IPS-NIHi7 (cell line): ENCODE data around the gene CXCL17.
"Not testable (repeated sequence)": the region's sequence is repeated elsewhere in the genome, so short reads cannot be mapped to it uniquely, and the experiment has no call there.

ENCODE experiments used
- DNase-seq: peaks from one replicate; pipeline ENCODE4 v3.0.0; 2012; ENCODE audit warnings: mixed read lengths; ENCODE audit errors: extremely low spot score

The CXCL17 gene, protein sequence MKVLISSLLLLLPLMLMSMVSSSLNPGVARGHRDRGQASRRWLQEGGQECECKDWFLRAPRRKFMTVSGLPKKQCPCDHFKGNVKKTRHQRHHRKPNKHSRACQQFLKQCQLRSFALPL

GRCh38 chr19:42442833-42443232 lies at the start of gene CXCL17:
TSS of gene CXCL17 (minus strand) at chr19:42442946. CDS start at chr19:42442832, 114 bp downstream.
- DNase-seq, result no peak

DNA sequence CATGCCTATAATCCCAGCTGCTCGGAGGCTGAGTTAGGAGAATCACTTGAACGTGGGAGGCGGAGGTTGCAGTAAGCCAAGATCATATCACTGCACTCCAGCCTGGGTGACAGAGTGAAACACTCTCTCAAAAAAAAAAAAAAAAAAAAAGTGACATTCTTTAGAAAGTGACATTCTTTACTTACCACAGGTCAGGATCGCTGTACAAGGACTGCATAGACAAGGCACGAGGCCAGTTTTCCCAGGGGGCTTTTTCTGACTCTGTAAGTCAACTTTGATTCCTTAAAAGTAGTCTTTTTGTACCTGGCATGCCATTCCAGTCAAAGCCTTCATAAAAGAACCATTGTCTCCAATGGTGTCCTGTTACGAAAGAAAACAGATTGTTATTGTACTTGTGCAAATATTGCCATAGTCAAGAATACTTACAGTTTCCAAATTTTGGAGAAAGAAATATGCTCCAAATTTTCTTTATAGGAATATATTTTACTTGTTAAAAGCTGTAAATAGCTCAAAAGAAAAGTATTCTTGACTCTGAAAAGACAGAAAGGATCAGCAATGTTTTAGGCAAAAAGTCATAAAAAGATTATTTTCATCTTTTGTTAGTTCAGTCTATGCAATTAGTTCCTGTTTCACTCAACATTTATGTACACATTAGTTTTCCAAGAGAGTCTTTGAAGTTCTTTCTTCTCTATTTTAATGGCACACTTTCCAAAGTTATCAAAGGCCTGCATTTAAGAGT lies 46.2 kb upstream of the CXCL17 start:
- DNase-seq, result no peak

DNA sequence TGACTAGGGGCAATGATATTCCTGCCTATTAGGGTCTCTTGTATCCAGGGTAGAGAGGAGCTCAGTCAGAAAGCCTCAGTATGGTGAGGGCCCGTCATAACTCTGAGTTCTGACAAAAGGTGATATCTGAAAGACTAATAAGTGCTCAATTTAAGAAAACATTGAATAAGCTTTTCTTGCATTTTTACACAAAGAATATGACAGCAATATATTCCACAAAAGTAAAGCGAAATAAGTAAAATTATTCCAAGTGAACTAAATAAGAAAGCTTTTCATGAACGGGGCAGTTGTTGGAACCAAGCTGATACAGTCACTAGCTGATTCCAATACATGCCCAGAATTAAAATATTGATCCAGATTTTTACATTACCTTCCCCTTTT lies 45.0 kb upstream of the CXCL17 start:
- no peak for DNase-seq

GRCh38 chr19:42487032-42487797 lies 44.5 kb upstream of the CXCL17 start:
- no peak for DNase-seq

DNA sequence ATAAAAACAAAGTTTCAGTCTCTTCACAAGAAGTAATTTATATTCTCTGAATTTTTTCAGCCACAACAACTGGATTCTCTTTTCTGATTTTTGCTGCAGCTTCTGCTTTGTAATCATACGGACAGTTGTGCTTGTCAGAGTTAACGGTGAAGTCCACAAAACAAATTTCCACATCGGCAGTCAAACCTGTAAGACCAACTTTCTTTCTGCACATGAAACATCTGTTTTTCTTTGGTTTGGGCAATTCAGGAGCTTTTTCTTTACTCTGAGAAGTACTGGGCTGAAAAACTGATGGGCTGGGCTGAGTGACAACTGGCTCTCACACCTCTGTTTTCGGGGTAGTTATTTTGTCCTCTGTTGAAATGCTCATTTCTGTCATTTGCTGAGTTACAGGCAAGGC lies 42.3 kb upstream of the CXCL17 start:
- not testable (repeated sequence) for DNase-seq

DNA sequence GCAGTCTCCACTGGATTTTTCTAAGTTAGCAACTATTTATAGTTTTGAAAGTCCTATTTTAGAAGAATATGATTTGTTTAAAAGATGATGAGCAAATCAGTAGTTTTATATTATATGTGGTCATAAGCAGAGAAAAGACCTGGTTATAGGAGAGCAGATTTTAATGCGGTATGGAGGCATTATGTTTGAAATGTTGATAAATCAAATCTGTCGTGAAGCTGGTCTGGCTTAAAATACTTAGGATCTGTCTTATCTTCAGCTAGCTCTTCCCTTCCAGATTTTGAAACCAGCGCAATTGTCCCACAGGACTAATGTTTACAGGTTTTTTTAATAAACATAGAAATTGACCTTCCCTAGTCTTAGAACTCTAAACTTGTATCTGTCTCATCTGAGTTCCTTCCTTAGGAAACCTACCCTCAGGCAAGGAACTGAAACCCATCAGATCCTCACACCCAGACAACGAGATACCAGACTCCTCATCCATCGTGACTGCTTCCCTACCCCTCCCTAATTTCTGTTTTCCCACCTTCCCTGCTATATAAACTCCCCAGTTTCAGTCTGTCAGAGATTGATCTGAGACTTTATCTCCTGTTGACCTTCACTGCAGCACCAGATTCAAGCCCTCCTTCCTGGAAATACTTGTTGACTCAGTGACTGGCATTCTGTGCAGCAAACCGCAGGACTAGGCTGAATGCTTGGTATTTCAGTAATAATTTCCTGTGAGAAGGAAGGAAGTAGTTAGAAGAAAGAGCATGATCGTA lies 37.8 kb upstream of the CXCL17 start:
- DNase-seq, result no peak

- no peak for DNase-seq
Observed at GRCh38 chr19:42479736-42480135, 37.0 kb upstream of the CXCL17 start.

DNA sequence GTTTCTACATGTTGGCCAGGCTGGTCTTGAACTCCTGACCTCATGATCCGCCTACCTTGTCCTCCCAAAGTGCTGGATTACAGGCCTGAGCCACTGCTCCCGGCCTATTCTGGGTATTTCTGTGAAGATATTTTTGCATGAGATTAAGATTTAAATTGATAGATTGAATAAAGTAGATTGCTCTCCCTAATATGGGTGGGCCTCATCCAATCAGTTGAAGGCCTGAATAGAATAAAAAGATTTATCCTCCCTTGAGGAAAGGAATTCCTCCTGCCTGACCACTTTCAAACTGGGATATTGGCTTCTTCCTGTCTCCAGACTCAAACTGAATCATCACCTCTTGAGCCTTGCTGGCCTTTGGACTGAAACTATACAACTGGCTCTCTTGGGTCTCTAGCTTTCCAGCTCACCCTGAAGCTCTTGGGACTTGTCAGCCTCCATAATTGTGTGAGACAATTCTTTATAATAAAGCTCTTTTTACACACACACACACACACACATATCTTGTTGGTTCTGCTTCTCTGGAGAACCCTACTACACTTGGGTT lies 36.1 kb upstream of the CXCL17 start:
- no peak for DNase-seq

- no peak for DNase-seq
Observed at GRCh38 chr19:42477933-42478332, 35.2 kb upstream of the CXCL17 start.

DNA sequence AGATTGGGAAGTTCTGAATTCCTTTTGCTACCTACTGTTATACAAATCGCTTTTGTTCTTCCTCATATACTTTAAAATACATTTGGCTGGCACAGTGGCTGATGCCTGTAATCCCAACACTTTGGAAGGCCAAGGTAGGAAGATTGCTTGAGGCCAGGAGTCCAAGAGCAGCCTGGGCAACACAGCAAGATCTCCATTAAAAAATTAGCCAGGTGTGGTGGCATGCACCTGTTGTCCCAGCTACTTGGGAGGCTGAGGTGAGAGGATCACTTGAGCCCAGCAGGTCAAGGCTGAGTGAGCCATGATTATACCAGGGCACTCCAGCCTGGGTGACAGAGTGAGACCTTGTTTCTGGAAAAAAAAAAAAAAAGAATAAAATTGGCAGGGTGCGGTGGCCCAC lies 34.4 kb upstream of the CXCL17 start:
- DNase-seq, result no peak

DNA sequence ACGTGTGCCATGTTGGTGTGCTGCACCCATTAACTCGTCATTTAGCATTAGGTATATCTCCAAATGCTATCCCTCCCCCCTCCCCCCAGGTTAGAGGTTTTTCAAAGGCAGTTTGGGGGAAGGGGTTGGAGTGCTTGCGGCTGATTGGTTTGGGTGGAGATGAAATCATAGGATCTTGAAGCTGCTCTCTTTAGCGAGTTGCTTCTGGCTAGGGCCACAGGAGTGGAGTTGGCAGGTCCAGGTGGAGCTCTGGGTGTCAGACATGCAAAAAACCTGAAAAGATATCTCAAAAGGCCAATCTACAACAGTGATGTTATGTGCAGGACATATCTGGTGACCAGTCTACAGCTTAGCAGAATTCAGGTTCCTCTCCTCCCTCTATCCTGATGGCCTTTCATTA lies 32.6 kb upstream of the CXCL17 start:
- DNase-seq, result no peak

GRCh38 chr19:42474743-42475142 lies 32.0 kb upstream of the CXCL17 start:
- DNase-seq, result no peak

DNA sequence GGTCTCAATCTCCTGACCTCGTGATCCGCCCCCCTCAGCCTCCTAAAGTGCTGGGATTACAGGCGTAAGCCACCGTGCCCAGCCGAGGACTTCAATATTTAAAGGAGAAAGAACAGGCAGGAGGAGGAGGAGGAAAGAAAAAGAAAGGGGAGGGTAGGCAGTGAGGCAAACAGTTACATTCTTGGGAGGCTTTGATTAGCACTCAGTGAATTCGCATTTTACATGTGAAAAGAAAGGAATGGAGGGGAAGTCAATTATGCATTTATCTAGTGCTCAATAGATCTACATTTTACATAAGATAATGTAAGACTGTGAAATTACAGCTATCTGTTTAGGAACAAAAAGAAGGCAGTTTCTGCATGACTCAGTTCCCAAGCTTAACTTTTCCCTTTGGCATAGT lies 30.9 kb upstream of the CXCL17 start:
- DNase-seq, result no peak

DNA sequence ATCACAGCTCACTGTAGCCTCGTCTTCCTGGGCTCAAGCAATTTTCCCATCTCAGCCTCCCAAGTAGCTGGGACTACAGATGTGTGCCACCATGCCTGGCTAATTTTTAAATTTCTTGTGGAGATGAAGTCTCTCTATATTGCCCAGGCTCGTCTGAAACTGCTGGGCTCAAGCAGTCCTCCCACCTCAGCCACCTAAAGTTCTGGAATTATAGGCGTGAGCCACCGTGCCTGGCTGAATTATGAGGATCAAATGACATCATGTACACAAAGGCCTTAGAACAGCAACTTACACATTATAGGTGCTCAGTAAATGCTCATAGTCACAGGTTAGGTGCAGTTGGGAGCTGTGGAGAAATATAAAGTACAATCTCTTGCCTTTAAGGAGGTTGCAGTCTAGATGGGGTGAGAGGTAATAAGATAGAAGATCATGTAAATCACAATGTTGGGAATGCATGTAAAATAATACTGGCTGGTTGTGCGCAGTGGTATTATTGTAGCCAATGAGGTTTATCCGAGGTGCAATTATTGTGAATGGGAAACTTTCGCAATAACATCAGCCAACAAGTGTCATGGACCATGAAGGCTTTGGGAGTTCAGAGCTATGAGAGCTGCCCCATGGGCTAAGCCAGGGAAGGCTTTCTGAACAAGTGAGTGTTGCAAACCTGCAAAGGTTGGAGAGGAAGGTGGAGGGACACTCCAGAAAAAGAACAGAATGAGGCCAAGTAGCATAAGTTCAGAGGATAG lies 29.8 kb upstream of the CXCL17 start:
- DNase-seq, result no peak

- DNase-seq, result peak; percentile 28
Observed at GRCh38 chr19:42471554-42472249, 29.0 kb upstream of the CXCL17 start.

DNA sequence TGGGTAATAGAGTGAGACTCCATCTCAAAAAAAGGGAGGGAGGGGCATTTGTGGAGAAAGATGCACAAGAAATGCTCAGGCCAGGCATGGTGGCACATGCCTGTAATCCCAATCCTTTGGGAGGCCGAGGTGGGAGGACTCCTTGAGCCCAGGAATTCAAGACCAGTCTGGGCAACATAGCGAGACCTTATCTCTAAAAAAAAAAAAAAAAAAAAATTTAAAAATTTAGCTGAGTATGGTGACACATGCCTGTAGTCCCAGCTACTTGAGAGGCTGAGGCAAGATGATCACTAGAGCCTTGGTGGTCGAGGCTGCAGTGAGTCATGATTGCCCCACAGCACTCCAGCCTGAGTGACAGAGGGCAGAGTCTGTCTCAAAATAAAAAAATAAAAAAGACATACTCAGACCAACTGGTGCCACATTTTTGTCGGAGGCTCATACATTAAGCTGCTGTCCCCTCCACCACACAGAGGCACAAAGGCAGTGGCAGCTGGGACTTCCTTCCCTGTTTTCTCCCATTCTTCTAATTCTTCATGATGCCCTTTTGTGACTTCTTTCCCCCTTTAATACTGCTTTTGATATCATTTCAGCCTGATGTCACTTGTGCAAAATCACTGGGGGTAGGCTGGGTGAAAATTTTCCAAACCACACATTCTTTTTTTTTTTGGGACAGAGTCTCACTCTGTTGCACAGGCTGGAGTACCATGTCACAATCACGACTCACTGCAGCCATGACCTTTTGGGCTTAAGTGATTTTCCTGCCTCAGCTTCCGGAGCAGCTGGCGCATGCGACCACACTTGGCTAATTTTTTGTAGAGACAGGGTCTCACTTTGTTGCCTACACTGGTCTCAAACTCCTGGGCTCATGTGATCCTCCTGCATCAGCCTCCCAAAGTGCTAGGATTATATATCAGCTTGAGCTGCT lies 26.8 kb upstream of the CXCL17 start:
- no peak for DNase-seq

GRCh38 chr19:42468273-42468796 lies 25.6 kb upstream of the CXCL17 start:
- DNase-seq, result no peak

DNA sequence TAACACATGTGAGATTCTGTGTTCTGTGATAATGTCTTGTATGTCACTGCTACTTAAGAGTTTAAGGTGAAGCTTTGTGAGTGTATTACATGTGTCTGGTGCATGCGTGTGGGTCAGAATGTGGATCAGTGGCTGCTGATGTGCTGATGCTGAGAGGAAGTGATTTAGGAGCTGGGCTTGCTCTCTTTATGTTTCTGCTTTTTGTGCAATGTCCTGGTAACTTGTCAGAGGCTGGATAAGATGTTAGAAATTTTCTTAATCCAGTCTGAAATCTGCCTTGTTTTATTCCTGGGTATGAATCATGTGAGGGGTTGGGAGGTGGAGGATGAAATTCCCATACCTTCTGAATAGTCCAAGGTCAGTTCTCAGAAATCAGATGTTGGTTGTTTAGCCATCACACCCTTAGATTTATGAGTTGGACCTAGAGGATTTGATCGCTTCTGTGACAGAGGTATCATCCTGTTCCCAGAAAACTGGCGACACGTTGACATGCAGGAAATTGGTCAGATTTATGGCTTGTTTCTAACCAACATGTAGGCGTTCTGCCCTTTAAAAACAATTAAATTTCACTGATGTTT lies 24.5 kb upstream of the CXCL17 start:
- no peak for DNase-seq
